Measurements from ENCODE around the gene NKAP.
"Not testable (repeated sequence)": the region's sequence is repeated elsewhere in the genome, so short reads cannot be mapped to it uniquely, and the experiment has no call there.

Gene NKAP

GRCh38 chrX:119945481-119945880 is 1.9 kb upstream of the NKAP start:
- H3K79me2 ChIP-seq (ENCODE audit: control insufficient read depth, insufficient read depth, low read length) = no peaks in the 10 kb centered on the region
- H4K8ac ChIP-seq (ENCODE audit: low read depth, low read length) = no peak overlapping the region
- no peaks in the 10 kb centered on the region for H3K36me3 ChIP-seq (ENCODE audit: control insufficient read depth, insufficient read depth, low read length)
- H3K79me1 ChIP-seq (ENCODE audit: low read length) = no peaks in the 10 kb centered on the region
- H3K4ac ChIP-seq (ENCODE audit: low read depth, low read length) = no peak overlapping the region
- no peak overlapping the region for H4K5ac ChIP-seq (ENCODE audit: low read length)
- H2BK15ac ChIP-seq (replicated peaks; ENCODE audit: low read depth) = no peak overlapping the region
- H3K23ac ChIP-seq (ENCODE audit: low read length) = no peak overlapping the region
- no peak overlapping the region for H3K4me3 ChIP-seq (ENCODE audit: low read length)
- no peak overlapping the region for H3K4me2 ChIP-seq (ENCODE audit: low read length)
- no peak overlapping the region for H2BK120ac ChIP-seq (ENCODE audit: low read depth, low read length)
- no peaks in the 10 kb centered on the region for H3K27me3 ChIP-seq (ENCODE audit: insufficient read depth, low read length, poor library complexity)
- no peak overlapping the region for H3K56ac ChIP-seq (ENCODE audit: low read length)
- H3K18ac ChIP-seq (ENCODE audit: low read length) = no peak overlapping the region
- H3K4me1 ChIP-seq (ENCODE audit: control insufficient read depth, low read depth, low read length) = no peaks in the 10 kb centered on the region
- no peak for DNase-seq
- no peak overlapping the region for H2BK5ac ChIP-seq (ENCODE audit: low read length)
- H2AK5ac ChIP-seq (ENCODE audit: low read length) = no peak overlapping the region
- no peak overlapping the region for H3K27ac ChIP-seq (ENCODE audit: low read depth, low read length)
- H3K9ac ChIP-seq (ENCODE audit: low read length) = no peak overlapping the region
- no CpG with 5 or more reads among the region's 6 CpGs for WGBS (ENCODE audit: extremely low coverage, insufficient coverage, low lambda C conversion rate)

- Histone ChIP-seq H3K36me3 (ENCODE audit: control insufficient read depth, insufficient read depth, low read length) (no peaks in the 10 kb centered on the region), H3K79me2 (ENCODE audit: control insufficient read depth, insufficient read depth, low read length) (no peaks in the 10 kb centered on the region), H3K18ac (ENCODE audit: low read length) (no peak overlapping the region), H3K79me1 (ENCODE audit: low read length) (no peaks in the 10 kb centered on the region), H3K4ac (ENCODE audit: low read depth, low read length) (no peak overlapping the region), H4K8ac (ENCODE audit: low read depth, low read length) (no peak overlapping the region), H3K23ac (ENCODE audit: low read length) (no peak overlapping the region), H2BK5ac (ENCODE audit: low read length) (no peak overlapping the region), H3K4me2 (ENCODE audit: low read length) (peak overlapping the region; percentile 47), H3K4me1 (ENCODE audit: control insufficient read depth, low read depth, low read length) (no peaks in the 10 kb centered on the region), H2BK15ac (replicated peaks; ENCODE audit: low read depth) (no peak overlapping the region), H3K56ac (ENCODE audit: low read length) (peak overlapping the region; percentile 82), H2BK120ac (ENCODE audit: low read depth, low read length) (no peak overlapping the region), H3K27me3 (ENCODE audit: insufficient read depth, low read length, poor library complexity) (no peaks in the 10 kb centered on the region), H3K27ac (ENCODE audit: low read depth, low read length) (no peak overlapping the region), H3K9ac (ENCODE audit: low read length) (peak overlapping the region; percentile 58), H4K5ac (ENCODE audit: low read length) (no peak overlapping the region), H3K4me3 (ENCODE audit: low read length) (peak overlapping the region; percentile 82), H2AK5ac (ENCODE audit: low read length) (no peak overlapping the region)
- no peak for DNase-seq
- WGBS (ENCODE audit: extremely low coverage, insufficient coverage, low lambda C conversion rate) = no CpG with 5 or more reads among the region's 14 CpGs
Measured at GRCh38 chrX:119942831-119943184, 743 bp downstream of the NKAP start.

GRCh38 chrX:119942173-119942819 is 1.3 kb downstream of the NKAP start:
- H3K4me2 ChIP-seq (ENCODE audit: low read length) = peak overlapping the region; percentile 47
- peak overlapping the region; percentile 82 for H3K56ac ChIP-seq (ENCODE audit: low read length)
- H3K4ac ChIP-seq (ENCODE audit: low read depth, low read length) = no peak overlapping the region
- H3K4me3 ChIP-seq (ENCODE audit: low read length) = peak overlapping the region; percentile 82
- H3K4me1 ChIP-seq (ENCODE audit: control insufficient read depth, low read depth, low read length) = no peaks in the 10 kb centered on the region
- no CpG with 5 or more reads among the region's 13 CpGs for WGBS (ENCODE audit: extremely low coverage, insufficient coverage, low lambda C conversion rate)
- H4K8ac ChIP-seq (ENCODE audit: low read depth, low read length) = no peak overlapping the region
- no peak overlapping the region for H2BK15ac ChIP-seq (replicated peaks; ENCODE audit: low read depth)
- H3K36me3 ChIP-seq (ENCODE audit: control insufficient read depth, insufficient read depth, low read length) = no peaks in the 10 kb centered on the region
- no peak overlapping the region for H3K18ac ChIP-seq (ENCODE audit: low read length)
- no peak for DNase-seq
- H2BK120ac ChIP-seq (ENCODE audit: low read depth, low read length) = no peak overlapping the region
- peak overlapping the region; percentile 58 for H3K9ac ChIP-seq (ENCODE audit: low read length)
- H3K27me3 ChIP-seq (ENCODE audit: insufficient read depth, low read length, poor library complexity) = no peaks in the 10 kb centered on the region
- no peaks in the 10 kb centered on the region for H3K79me1 ChIP-seq (ENCODE audit: low read length)
- no peak overlapping the region for H3K27ac ChIP-seq (ENCODE audit: low read depth, low read length)
- H2BK5ac ChIP-seq (ENCODE audit: low read length) = no peak overlapping the region
- no peak overlapping the region for H2AK5ac ChIP-seq (ENCODE audit: low read length)
- H3K23ac ChIP-seq (ENCODE audit: low read length) = no peak overlapping the region
- no peaks in the 10 kb centered on the region for H3K79me2 ChIP-seq (ENCODE audit: control insufficient read depth, insufficient read depth, low read length)
- no peak overlapping the region for H4K5ac ChIP-seq (ENCODE audit: low read length)

GRCh38 chrX:119941336-119941735 is 2.2 kb downstream of the NKAP start:
- H4K5ac ChIP-seq (ENCODE audit: low read length) = no peak overlapping the region
- no peak overlapping the region for H3K4me3 ChIP-seq (ENCODE audit: low read length)
- no peak overlapping the region for H4K8ac ChIP-seq (ENCODE audit: low read depth, low read length)
- H2BK5ac ChIP-seq (ENCODE audit: low read length) = no peak overlapping the region
- no peak overlapping the region for H2BK120ac ChIP-seq (ENCODE audit: low read depth, low read length)
- no peak overlapping the region for H3K18ac ChIP-seq (ENCODE audit: low read length)
- no peaks in the 10 kb centered on the region for H3K79me1 ChIP-seq (ENCODE audit: low read length)
- no peaks in the 10 kb centered on the region for H3K27me3 ChIP-seq (ENCODE audit: insufficient read depth, low read length, poor library complexity)
- H2BK15ac ChIP-seq (replicated peaks; ENCODE audit: low read depth) = no peak overlapping the region
- H3K4ac ChIP-seq (ENCODE audit: low read depth, low read length) = no peak overlapping the region
- no peaks in the 10 kb centered on the region for H3K4me1 ChIP-seq (ENCODE audit: control insufficient read depth, low read depth, low read length)
- no peak for DNase-seq
- H3K36me3 ChIP-seq (ENCODE audit: control insufficient read depth, insufficient read depth, low read length) = no peaks in the 10 kb centered on the region
- H3K9ac ChIP-seq (ENCODE audit: low read length) = no peak overlapping the region
- no peak overlapping the region for H3K56ac ChIP-seq (ENCODE audit: low read length)
- no peak overlapping the region for H2AK5ac ChIP-seq (ENCODE audit: low read length)
- H3K27ac ChIP-seq (ENCODE audit: low read depth, low read length) = no peak overlapping the region
- no peak overlapping the region for H3K23ac ChIP-seq (ENCODE audit: low read length)
- no peak overlapping the region for H3K4me2 ChIP-seq (ENCODE audit: low read length)
- H3K79me2 ChIP-seq (ENCODE audit: control insufficient read depth, insufficient read depth, low read length) = no peaks in the 10 kb centered on the region

- Histone ChIP-seq H3K23ac (ENCODE audit: low read length) (no peak overlapping the region), H3K4me2 (ENCODE audit: low read length) (no peak overlapping the region), H3K27me3 (ENCODE audit: insufficient read depth, low read length, poor library complexity) (no peaks in the 10 kb centered on the region), H3K4ac (ENCODE audit: low read depth, low read length) (no peak overlapping the region), H3K4me1 (ENCODE audit: control insufficient read depth, low read depth, low read length) (no peaks in the 10 kb centered on the region), H3K56ac (ENCODE audit: low read length) (no peak overlapping the region), H3K4me3 (ENCODE audit: low read length) (no peak overlapping the region), H3K79me2 (ENCODE audit: control insufficient read depth, insufficient read depth, low read length) (no peaks in the 10 kb centered on the region), H2BK120ac (ENCODE audit: low read depth, low read length) (no peak overlapping the region), H4K5ac (ENCODE audit: low read length) (no peak overlapping the region), H3K79me1 (ENCODE audit: low read length) (no peaks in the 10 kb centered on the region), H3K9ac (ENCODE audit: low read length) (no peak overlapping the region), H3K18ac (ENCODE audit: low read length) (no peak overlapping the region), H2BK5ac (ENCODE audit: low read length) (no peak overlapping the region), H3K36me3 (ENCODE audit: control insufficient read depth, insufficient read depth, low read length) (no peaks in the 10 kb centered on the region), H2AK5ac (ENCODE audit: low read length) (no peak overlapping the region), H3K27ac (ENCODE audit: low read depth, low read length) (no peak overlapping the region), H2BK15ac (replicated peaks; ENCODE audit: low read depth) (no peak overlapping the region), H4K8ac (ENCODE audit: low read depth, low read length) (no peak overlapping the region)
- WGBS (ENCODE audit: extremely low coverage, insufficient coverage, low lambda C conversion rate) = no CpG with 5 or more reads among the region's 3 CpGs
- DNase-seq = no peak
Measured at GRCh38 chrX:119935215-119935874, 8.2 kb downstream of the NKAP start.

GRCh38 chrX:119922391-119922790 is 21.2 kb downstream of the NKAP start:
- no CpG with 5 or more reads among the region's 7 CpGs for WGBS (ENCODE audit: extremely low coverage, insufficient coverage, low lambda C conversion rate)

More at GRCh38 chrX:119922391-119922790, 21.2 kb downstream of the NKAP start:
- H3K79me2 ChIP-seq (ENCODE audit: control insufficient read depth, insufficient read depth, low read length); H2BK5ac ChIP-seq (ENCODE audit: low read length); H3K27ac ChIP-seq (ENCODE audit: low read depth, low read length); DNase-seq; H3K79me1 ChIP-seq (ENCODE audit: low read length); H3K4me2 ChIP-seq (ENCODE audit: low read length); H2AK5ac ChIP-seq (ENCODE audit: low read length); H3K27me3 ChIP-seq (ENCODE audit: insufficient read depth, low read length, poor library complexity); H3K56ac ChIP-seq (ENCODE audit: low read length); H3K4ac ChIP-seq (ENCODE audit: low read depth, low read length); H4K5ac ChIP-seq (ENCODE audit: low read length); H4K8ac ChIP-seq (ENCODE audit: low read depth, low read length); H3K4me1 ChIP-seq (ENCODE audit: control insufficient read depth, low read depth, low read length); H3K4me3 ChIP-seq (ENCODE audit: low read length); H2BK15ac ChIP-seq (replicated peaks; ENCODE audit: low read depth); H3K18ac ChIP-seq (ENCODE audit: low read length); H3K36me3 ChIP-seq (ENCODE audit: control insufficient read depth, insufficient read depth, low read length); H3K9ac ChIP-seq (ENCODE audit: low read length); H3K23ac ChIP-seq (ENCODE audit: low read length); H2BK120ac ChIP-seq (ENCODE audit: low read depth, low read length): not testable (repeated sequence)
